GM23248 (cell line): Measurements from ENCODE around the gene TOE1. TPM values are rescaled to one million over a fixed set of nuclear protein-coding genes. Genes with fewer than 3 reads are reported as not detected.

Experiments used
- DNase-seq: peaks from one replicate; pipeline ENCODE4 v3.0.0-alpha.2; 2015
- H2AFZ ChIP-seq: fragments of 200-600 bp; sonication (generic); 2 replicates; pipeline ENCODE4 v1.6.1; 2016; ENCODE audit warnings: antibody characterized with exemption
- H3F3A ChIP-seq: fragments of 200-600 bp; sonication (generic); 2 replicates; pipeline ENCODE4 v1.6.1; 2016; ENCODE audit warnings: mild to moderate bottlenecking, antibody characterized with exemption, mixed run types; ENCODE audit not compliant: insufficient read depth
- H3K27ac ChIP-seq: fragments of 200-600 bp; sonication (generic); 2 replicates; pipeline ENCODE4 v1.5.1; 2016; ENCODE audit warnings: mild to moderate bottlenecking
- H3K27me3 ChIP-seq: fragments of 200-600 bp; sonication (generic); replicated peaks from 2 replicates; pipeline ENCODE4 v1.6.1; 2016; ENCODE audit warnings: mild to moderate bottlenecking; ENCODE audit not compliant: insufficient read depth
- H3K36me3 ChIP-seq: fragments of 200-600 bp; sonication (generic); 2 replicates; pipeline ENCODE4 v1.6.1; 2016; ENCODE audit warnings: low read depth, mild to moderate bottlenecking
- H3K4me1 ChIP-seq: fragments of 200-600 bp; sonication (generic); 2 replicates; pipeline ENCODE4 v1.6.1; 2016; ENCODE audit warnings: mild to moderate bottlenecking; ENCODE audit not compliant: insufficient read depth
- H3K4me2 ChIP-seq: fragments of 200-600 bp; sonication (generic); one replicate; pipeline ENCODE4 v1.6.1; 2016; ENCODE audit warnings: mild to moderate bottlenecking; ENCODE audit not compliant: unreplicated experiment
- H3K4me3 ChIP-seq: fragments of 200-600 bp; sonication (generic); 2 replicates; pipeline ENCODE4 v1.5.1; 2016; ENCODE audit warnings: mild to moderate bottlenecking
- H3K79me2 ChIP-seq: fragments of 200-600 bp; sonication (generic); 2 replicates; pipeline ENCODE4 v1.6.1; 2016; ENCODE audit warnings: mild to moderate bottlenecking; ENCODE audit not compliant: insufficient read depth
- H3K9ac ChIP-seq: fragments of 200-600 bp; sonication (generic); 2 replicates; pipeline ENCODE4 v1.6.1; 2016; ENCODE audit warnings: mild to moderate bottlenecking
- H3K9me2 ChIP-seq: fragments of 200-600 bp; sonication (generic); 2 replicates; pipeline ENCODE4 v1.6.1; 2016; ENCODE audit warnings: mixed run types, mild to moderate bottlenecking, moderate library complexity; ENCODE audit not compliant: insufficient read depth
- H3K9me3 ChIP-seq: fragments of 200-600 bp; sonication (generic); one replicate; pipeline ENCODE4 v1.6.1; 2017; ENCODE audit warnings: low read depth
- H4K20me1 ChIP-seq: fragments of 200-600 bp; sonication (generic); 2 replicates; pipeline ENCODE4 v1.6.0; 2016; ENCODE audit not compliant: insufficient read depth
- EZH2 ChIP-seq: fragments of 200-600 bp; sonication (generic); IDR thresholded peaks from 2 replicates; pipeline ENCODE4 v1.6.1; 2018; ENCODE audit warnings: antibody characterized with exemption, mild to moderate bottlenecking; ENCODE audit not compliant: insufficient read depth, poor library complexity, severe bottlenecking
- EZH2phosphoT487 ChIP-seq: fragments of 200-600 bp; sonication (generic); IDR thresholded peaks from 2 replicates; pipeline ENCODE4 v1.6.1; 2018; ENCODE audit warnings: antibody characterized with exemption, moderate library complexity, mild to moderate bottlenecking, low read depth; ENCODE audit not compliant: insufficient read depth
- WGBS, 2 experiments: methylation state at CpG; one replicate each; pipeline ENCODE4 v1.1.6; 2015 to 2017; ENCODE audit warnings: low lambda C conversion rate in 2 of 2, low coverage in 1 of 2; ENCODE audit errors: missing lambda C conversion rate in 2 of 2; 5-methylcytosine and 5-hydroxymethylcytosine counted together
- in situ Hi-C: fragments of 300-500 bp; cut with MboI; formaldehyde crosslinking; loops from 2 replicates; pipeline ENCODE4 v1.15.0; 2020
- polyA plus RNA-seq: library from polyadenylated mRNA; unstranded; fragments of >200 nt; fragmentation: Nextera tagmentation; extraction: Ambion mirVana; gene quantifications from 2 replicates; pipeline ENCODE4 v1.2.1, GENCODE V29; 2016
- total RNA-seq: library from RNA; depleted of rRNA; stranded (reverse); fragments of >200 nt; shearing (Covaris generic); gene quantifications from 2 replicates; pipeline ENCODE4 v1.2.3, GENCODE V29; 2014

TOE1 gene
- total and polyA plus RNA-seq, 2 experiments from 2014 or later: 8.4 to 15.3 TPM

- no peaks in the 10 kb centered on the region for H3K36me3 ChIP-seq
- no peaks in the 10 kb centered on the region for H3K9me2 ChIP-seq
- no peaks in the 10 kb centered on the region for H3K27me3 ChIP-seq
- peaks cover 21% of the 10 kb centered on the region for H3K4me1 ChIP-seq
- peak overlapping the region; percentile 34 for H3K9ac ChIP-seq
- peak overlapping the region; percentile 15 for H3K4me2 ChIP-seq
- in situ Hi-C loops: loop anchor here (25.0 kb wide), 1 partner anchor 470 kb away; the partner anchor contains the start of gene PTCH2
- peak overlapping the region; percentile 51 for H3K27ac ChIP-seq
- peaks cover 26% of the 10 kb centered on the region for H3F3A ChIP-seq
- no peaks in the 10 kb centered on the region for H3K79me2 ChIP-seq
- H4K20me1 ChIP-seq: no peaks in the 10 kb centered on the region
- TF ChIP-seq EZH2phosphoT487 (no peak), EZH2 (no peak)
- H3K4me3 ChIP-seq: no peak overlapping the region
- DNase-seq: no peak
- 65 to 70% methylated on average over 3 of the region's 3 CpGs for WGBS, 2 experiments
- peak overlapping the region; percentile 83 for H2AFZ ChIP-seq
- no peaks in the 10 kb centered on the region for H3K9me3 ChIP-seq
Observed at GRCh38 chr1:45306905-45307304, 33.1 kb upstream of the TOE1 start.

GRCh38 chr1:45314266-45314665 lies 25.7 kb upstream of the TOE1 start:
- no peak overlapping the region for H3K4me2 ChIP-seq
- H3K9me2 ChIP-seq: no peaks in the 10 kb centered on the region
- TF ChIP-seq EZH2phosphoT487: no peak
- TF ChIP-seq EZH2: no peak
- H4K20me1 ChIP-seq: no peaks in the 10 kb centered on the region
- H3K9me3 ChIP-seq: no peaks in the 10 kb centered on the region
- no peak overlapping the region for H3K4me3 ChIP-seq
- no peak overlapping the region for H3K9ac ChIP-seq
- H3K4me1 ChIP-seq: no peaks in the 10 kb centered on the region
- in situ Hi-C loops: loop anchor here (25.0 kb wide), 1 partner anchor 477 kb away; the partner anchor contains the start of gene PTCH2
- no peak for DNase-seq
- no peak overlapping the region for H3K27ac ChIP-seq
- no peaks in the 10 kb centered on the region for H3K36me3 ChIP-seq
- H3F3A ChIP-seq: no peaks in the 10 kb centered on the region
- H2AFZ ChIP-seq: no peak overlapping the region
- no peaks in the 10 kb centered on the region for H3K27me3 ChIP-seq
- WGBS, 2 experiments: 69 to 79% methylated on average over 3 of the region's 3 CpGs
- H3K79me2 ChIP-seq: no peaks in the 10 kb centered on the region

- Histone ChIP-seq H3K9ac (no peak overlapping the region), H3K9me2 (no peaks in the 10 kb centered on the region), H3K27ac (no peak overlapping the region), H3K9me3 (no peaks in the 10 kb centered on the region), H3K79me2 (no peaks in the 10 kb centered on the region), H2AFZ (no peak overlapping the region), H3K4me1 (no peaks in the 10 kb centered on the region), H3F3A (no peaks in the 10 kb centered on the region), H4K20me1 (no peaks in the 10 kb centered on the region), H3K27me3 (no peaks in the 10 kb centered on the region), H3K4me3 (no peak overlapping the region), H3K4me2 (no peak overlapping the region), H3K36me3 (no peaks in the 10 kb centered on the region)
- WGBS, 2 experiments: 44 to 45% methylated on average over 4 of the region's 4 CpGs
- TF ChIP-seq EZH2phosphoT487 (no peak), EZH2 (no peak)
- in situ Hi-C loops: loop anchor here (25.0 kb wide), 1 partner anchor 480 kb away; the partner anchor contains the start of gene PTCH2
- no peak for DNase-seq
Observed at GRCh38 chr1:45317166-45317565, 22.8 kb upstream of the TOE1 start.

- no peak overlapping the region for H3K9ac ChIP-seq
- in situ Hi-C loops: loop anchor here (25.0 kb wide), 1 partner anchor 482 kb away; the partner anchor contains the start of gene PTCH2
- no peaks in the 10 kb centered on the region for H3K4me1 ChIP-seq
- H3K36me3 ChIP-seq: no peaks in the 10 kb centered on the region
- no peaks in the 10 kb centered on the region for H3K27me3 ChIP-seq
- TF ChIP-seq EZH2 (no peak), EZH2phosphoT487 (no peak)
- H4K20me1 ChIP-seq: no peaks in the 10 kb centered on the region
- no peak overlapping the region for H3K4me2 ChIP-seq
- no peaks in the 10 kb centered on the region for H3F3A ChIP-seq
- H3K4me3 ChIP-seq: no peak overlapping the region
- H3K79me2 ChIP-seq: no peaks in the 10 kb centered on the region
- WGBS, 2 experiments: 66 to 73% methylated on average over 4 of the region's 4 CpGs
- H3K9me2 ChIP-seq: no peaks in the 10 kb centered on the region
- H3K27ac ChIP-seq: no peak overlapping the region
- H2AFZ ChIP-seq: no peak overlapping the region
- H3K9me3 ChIP-seq: no peaks in the 10 kb centered on the region
- DNase-seq: no peak
Observed at GRCh38 chr1:45319761-45320160, 20.2 kb upstream of the TOE1 start.

GRCh38 chr1:45321444-45321843 lies 18.5 kb upstream of the TOE1 start:
- no peak for TF ChIP-seq EZH2phosphoT487
- TF ChIP-seq EZH2: no peak

More at GRCh38 chr1:45321444-45321843, 18.5 kb upstream of the TOE1 start:
- Histone ChIP-seq H3K9ac (no peak overlapping the region), H3K27ac (no peak overlapping the region), H3K9me2 (no peaks in the 10 kb centered on the region), H3K4me2 (no peak overlapping the region), H3F3A (no peaks in the 10 kb centered on the region), H3K9me3 (no peaks in the 10 kb centered on the region), H4K20me1 (no peaks in the 10 kb centered on the region), H3K4me1 (no peaks in the 10 kb centered on the region), H3K27me3 (no peaks in the 10 kb centered on the region), H3K79me2 (no peaks in the 10 kb centered on the region), H2AFZ (no peak overlapping the region), H3K4me3 (no peak overlapping the region), H3K36me3 (no peaks in the 10 kb centered on the region)
- DNase-seq: no peak
- in situ Hi-C loops: loop anchor here (25.0 kb wide), 1 partner anchor 484 kb away; the partner anchor contains the start of gene PTCH2
- 81 to 92% methylated on average over 5 of the region's 5 CpGs for WGBS, 2 experiments
